ENCODE results near the gene GPC5. TPM values are rescaled to one million over a fixed set of nuclear protein-coding genes. Genes with fewer than 3 reads are reported as not detected.
A peak's percentile ranks its signal among the peaks of the same experiment; 100 is the strongest.

Gene GPC5
- total RNA-seq, 2 experiments from 2014 or later = 2.4 TPM; not detected in 1

DNA sequence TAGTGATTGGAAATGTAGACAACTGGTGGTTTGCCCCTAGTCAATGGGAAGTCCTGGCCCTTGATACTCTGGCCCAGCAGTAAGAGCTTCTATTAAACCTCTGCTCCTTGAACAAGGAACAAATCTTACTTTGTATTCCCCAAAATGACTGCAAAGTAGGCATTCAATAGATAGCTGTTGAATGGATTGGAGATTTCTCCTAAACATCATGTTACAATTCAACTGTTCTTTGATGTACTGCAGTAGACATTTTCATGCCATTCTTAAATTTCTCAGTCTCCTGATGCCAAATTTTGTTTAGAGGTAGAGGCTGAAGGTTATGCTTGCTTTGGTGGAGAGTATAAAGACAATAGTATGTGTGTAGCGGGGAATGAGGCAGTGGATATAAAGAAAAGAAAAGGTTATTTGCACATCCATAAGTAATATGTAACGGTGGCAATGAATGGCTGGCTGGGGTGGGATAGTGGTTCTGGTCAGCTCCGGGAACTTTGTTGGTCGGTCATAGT is 38.1 kb upstream of the GPC5 start:
- ChIA-PET POLR2A (interaction anchor here (0.6 to 4.3 kb wide), 19 partner anchors 9 to 296 kb away, joined by 3 to 54 read pairs (median 4); partner anchors contain the start of gene MIR17HG), CTCF (ENCODE audit: unreplicated experiment) (interaction anchor here (0.8 to 1.5 kb wide), 4 partner anchors 11 to 15 kb away, joined by 3 read pairs; partner anchors contain the start of gene MIR17HG)
- BruUV-seq (replicated peaks) = no TSS peak
- TF ChIP-seq, protein P1, sequence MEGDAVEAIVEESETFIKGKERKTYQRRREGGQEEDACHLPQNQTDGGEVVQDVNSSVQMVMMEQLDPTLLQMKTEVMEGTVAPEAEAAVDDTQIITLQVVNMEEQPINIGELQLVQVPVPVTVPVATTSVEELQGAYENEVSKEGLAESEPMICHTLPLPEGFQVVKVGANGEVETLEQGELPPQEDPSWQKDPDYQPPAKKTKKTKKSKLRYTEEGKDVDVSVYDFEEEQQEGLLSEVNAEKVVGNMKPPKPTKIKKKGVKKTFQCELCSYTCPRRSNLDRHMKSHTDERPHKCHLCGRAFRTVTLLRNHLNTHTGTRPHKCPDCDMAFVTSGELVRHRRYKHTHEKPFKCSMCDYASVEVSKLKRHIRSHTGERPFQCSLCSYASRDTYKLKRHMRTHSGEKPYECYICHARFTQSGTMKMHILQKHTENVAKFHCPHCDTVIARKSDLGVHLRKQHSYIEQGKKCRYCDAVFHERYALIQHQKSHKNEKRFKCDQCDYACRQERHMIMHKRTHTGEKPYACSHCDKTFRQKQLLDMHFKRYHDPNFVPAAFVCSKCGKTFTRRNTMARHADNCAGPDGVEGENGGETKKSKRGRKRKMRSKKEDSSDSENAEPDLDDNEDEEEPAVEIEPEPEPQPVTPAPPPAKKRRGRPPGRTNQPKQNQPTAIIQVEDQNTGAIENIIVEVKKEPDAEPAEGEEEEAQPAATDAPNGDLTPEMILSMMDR (conservative IDR thresholded peaks at IDR 0.05; ENCODE audit: low read length) = no peak
- TF ChIP-seq EZH2phosphoT487 (IDR thresholded peaks at IDR 0.05; ENCODE audit: borderline replicate concordance, low read depth, low read length) = no peak
- H3K36me3 ChIP-seq (ENCODE audit: insufficient read depth, low read length) = peaks cover 87% of the 10 kb centered on the region
- peak overlapping the region; percentile 0 for H3K27ac ChIP-seq (ENCODE audit: low read depth, low read length, poor library complexity, severe bottlenecking)
- intact Hi-C loops (cut with micrococcal nuclease; ENCODE audit: unreplicated experiment) = no loop called here
- peak; percentile 67 for DNase-seq (ENCODE audit: low spot score)
- no peaks in the 10 kb centered on the region for H3K9me3 ChIP-seq (ENCODE audit: low read length)
- peaks cover 18% of the 10 kb centered on the region; the same call in 1 of the 2 replicates for H3K79me2 ChIP-seq (ENCODE audit: insufficient read depth, low read depth, low read length)
- H3K4me3 ChIP-seq (ENCODE audit: low read depth, low read length, poor library complexity, severe bottlenecking) = no peak overlapping the region
- peaks cover 97% of the 10 kb centered on the region for H4K20me1 ChIP-seq (ENCODE audit: insufficient read depth, low read length)
- H3K4me2 ChIP-seq (ENCODE audit: low read length) = no peak overlapping the region
- no peak overlapping the region for H2AFZ ChIP-seq (ENCODE audit: low read length)
- peaks cover 31% of the 10 kb centered on the region for H3K4me1 ChIP-seq (ENCODE audit: insufficient read depth, low read length, poor library complexity, severe bottlenecking)
- no peaks in the 10 kb centered on the region for H3K9me2 ChIP-seq (ENCODE audit: insufficient read depth, low read length)

GRCh38 chr13:91361755-91362271 is 36.6 kb upstream of the GPC5 start:
- Histone ChIP-seq H3K4me1 (ENCODE audit: insufficient read depth, low read length, poor library complexity, severe bottlenecking) (peaks cover 16% of the 10 kb centered on the region), H4K20me1 (ENCODE audit: insufficient read depth, low read length) (peaks cover 95% of the 10 kb centered on the region), H3K36me3 (ENCODE audit: insufficient read depth, low read length) (peaks cover 72% of the 10 kb centered on the region), H3K27ac (ENCODE audit: low read depth, low read length, poor library complexity, severe bottlenecking) (no peak overlapping the region), H3K79me2 (ENCODE audit: insufficient read depth, low read depth, low read length) (peaks cover 3% of the 10 kb centered on the region; the same call in 1 of the 2 replicates), H3K4me2 (ENCODE audit: low read length) (no peak overlapping the region), H3K4me3 (ENCODE audit: low read depth, low read length, poor library complexity, severe bottlenecking) (no peak overlapping the region), H3K9me3 (ENCODE audit: low read length) (no peaks in the 10 kb centered on the region), H3K9me2 (ENCODE audit: insufficient read depth, low read length) (no peaks in the 10 kb centered on the region), H2AFZ (ENCODE audit: low read length) (no peak overlapping the region)
- ChIA-PET CTCF (ENCODE audit: unreplicated experiment) (no interaction called here), POLR2A (interaction anchor here (0.7 kb wide), 1 partner anchor 61 kb away, joined by 4 read pairs; no protein-coding TSS in a partner anchor)
- TF ChIP-seq, protein P1 (conservative IDR thresholded peaks at IDR 0.05; ENCODE audit: low read length) = no peak
- no peak for TF ChIP-seq EZH2phosphoT487 (IDR thresholded peaks at IDR 0.05; ENCODE audit: borderline replicate concordance, low read depth, low read length)
- peak; percentile 43 for DNase-seq (ENCODE audit: low spot score)
- BruUV-seq (replicated peaks) = no TSS peak
- intact Hi-C loops (cut with micrococcal nuclease; ENCODE audit: unreplicated experiment) = no loop called here

GRCh38 chr13:91362908-91363307 is 35.5 kb upstream of the GPC5 start:
- H3K9me3 ChIP-seq (ENCODE audit: low read length) = no peaks in the 10 kb centered on the region
- H3K79me2 ChIP-seq (ENCODE audit: insufficient read depth, low read depth, low read length) = no peaks in the 10 kb centered on the region
- no peak overlapping the region for H2AFZ ChIP-seq (ENCODE audit: low read length)
- peaks cover 93% of the 10 kb centered on the region for H4K20me1 ChIP-seq (ENCODE audit: insufficient read depth, low read length)
- TF ChIP-seq EZH2phosphoT487 (IDR thresholded peaks at IDR 0.05; ENCODE audit: borderline replicate concordance, low read depth, low read length) = no peak
- TF ChIP-seq, protein P1 (conservative IDR thresholded peaks at IDR 0.05; ENCODE audit: low read length) = no peak
- ChIA-PET POLR2A (interaction anchor here (0.7 to 1.2 kb wide), 6 partner anchors 10 to 91 kb away, joined by 3 to 4 read pairs (median 3); no protein-coding TSS in a partner anchor), CTCF (ENCODE audit: unreplicated experiment) (no interaction called here)
- intact Hi-C loops (cut with micrococcal nuclease; ENCODE audit: unreplicated experiment) = no loop called here
- no peaks in the 10 kb centered on the region for H3K9me2 ChIP-seq (ENCODE audit: insufficient read depth, low read length)
- BruUV-seq (replicated peaks) = no TSS peak
- peak; percentile 43 for DNase-seq (ENCODE audit: low spot score)
- peaks cover 5% of the 10 kb centered on the region for H3K4me1 ChIP-seq (ENCODE audit: insufficient read depth, low read length, poor library complexity, severe bottlenecking)
- H3K36me3 ChIP-seq (ENCODE audit: insufficient read depth, low read length) = peaks cover 61% of the 10 kb centered on the region
- H3K27ac ChIP-seq (ENCODE audit: low read depth, low read length, poor library complexity, severe bottlenecking) = no peak overlapping the region
- H3K4me2 ChIP-seq (ENCODE audit: low read length) = no peak overlapping the region
- H3K4me3 ChIP-seq (ENCODE audit: low read depth, low read length, poor library complexity, severe bottlenecking) = no peak overlapping the region

Measured in OCI-LY7 (cell line).